ENCODE measurements around the gene ZNF30. TPM values are rescaled to one million over a fixed set of nuclear protein-coding genes. Genes with fewer than 3 reads are reported as not detected.

The ZNF30 gene
- total RNA-seq, 1 donor from 2014 or later = 10.3 TPM

DNA sequence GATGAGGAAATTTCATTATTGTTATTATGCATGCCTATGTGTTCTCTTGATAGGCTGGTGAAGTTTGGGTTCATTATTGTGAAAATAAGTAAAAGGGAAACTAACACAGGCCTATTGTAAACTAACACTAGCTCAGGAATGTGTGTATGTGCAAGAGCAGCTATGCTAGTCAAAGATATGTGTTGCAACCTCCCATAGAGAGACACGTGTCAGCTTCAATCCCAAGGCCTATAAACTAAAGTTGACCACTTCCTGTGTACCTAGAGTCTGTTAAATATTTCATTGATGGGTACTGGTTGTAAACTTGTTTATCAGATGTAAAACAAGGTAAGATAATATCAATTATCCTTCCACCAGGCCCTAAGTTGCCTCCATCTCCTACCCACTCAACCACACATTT, 44.7 kb upstream of the ZNF30 start:
- H3K27ac ChIP-seq = no peak overlapping the region
- H3K4me1 Mint-ChIP-seq = no peaks in the 10 kb centered on the region
- peaks cover 3% of the 10 kb centered on the region for H3K27me3 ChIP-seq
- H3K79me2 ChIP-seq (ENCODE audit: low read depth) = no peaks in the 10 kb centered on the region
- no peaks in the 10 kb centered on the region for H3K27me3 Mint-ChIP-seq (ENCODE audit: insufficient read depth, low read depth)
- no peaks in the 10 kb centered on the region for H3K36me3 Mint-ChIP-seq
- H3F3A ChIP-seq (ENCODE audit: low read depth) = no peaks in the 10 kb centered on the region
- no peaks in the 10 kb centered on the region for H3K36me3 ChIP-seq
- no peak overlapping the region for H3K9ac ChIP-seq
- H3K9me3 Mint-ChIP-seq = peaks cover 25% of the 10 kb centered on the region
- H3K4me3 ChIP-seq = no peak overlapping the region
- peaks cover 7% of the 10 kb centered on the region for H3K9me3 ChIP-seq (ENCODE audit: low read depth)
- no peaks in the 10 kb centered on the region for H3K4me1 ChIP-seq
- no peak overlapping the region for H2AFZ ChIP-seq (replicated peaks)
- no peaks in the 10 kb centered on the region for H4K20me1 ChIP-seq (ENCODE audit: low read depth)
- no peak overlapping the region for H3K27ac Mint-ChIP-seq
- TF ChIP-seq EZH2 (IDR thresholded peaks at IDR 0.05) (no peak), EZH2phosphoT487 (IDR thresholded peaks at IDR 0.05) (no peak)
- TF ChIP-seq, protein P1, sequence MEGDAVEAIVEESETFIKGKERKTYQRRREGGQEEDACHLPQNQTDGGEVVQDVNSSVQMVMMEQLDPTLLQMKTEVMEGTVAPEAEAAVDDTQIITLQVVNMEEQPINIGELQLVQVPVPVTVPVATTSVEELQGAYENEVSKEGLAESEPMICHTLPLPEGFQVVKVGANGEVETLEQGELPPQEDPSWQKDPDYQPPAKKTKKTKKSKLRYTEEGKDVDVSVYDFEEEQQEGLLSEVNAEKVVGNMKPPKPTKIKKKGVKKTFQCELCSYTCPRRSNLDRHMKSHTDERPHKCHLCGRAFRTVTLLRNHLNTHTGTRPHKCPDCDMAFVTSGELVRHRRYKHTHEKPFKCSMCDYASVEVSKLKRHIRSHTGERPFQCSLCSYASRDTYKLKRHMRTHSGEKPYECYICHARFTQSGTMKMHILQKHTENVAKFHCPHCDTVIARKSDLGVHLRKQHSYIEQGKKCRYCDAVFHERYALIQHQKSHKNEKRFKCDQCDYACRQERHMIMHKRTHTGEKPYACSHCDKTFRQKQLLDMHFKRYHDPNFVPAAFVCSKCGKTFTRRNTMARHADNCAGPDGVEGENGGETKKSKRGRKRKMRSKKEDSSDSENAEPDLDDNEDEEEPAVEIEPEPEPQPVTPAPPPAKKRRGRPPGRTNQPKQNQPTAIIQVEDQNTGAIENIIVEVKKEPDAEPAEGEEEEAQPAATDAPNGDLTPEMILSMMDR (IDR thresholded peaks at IDR 0.05) = no peak
- no peak for DNase-seq (ENCODE audit: low spot score)
- H3K4me2 ChIP-seq = no peak overlapping the region
- no peak overlapping the region for H3K4me3 Mint-ChIP-seq

DNA sequence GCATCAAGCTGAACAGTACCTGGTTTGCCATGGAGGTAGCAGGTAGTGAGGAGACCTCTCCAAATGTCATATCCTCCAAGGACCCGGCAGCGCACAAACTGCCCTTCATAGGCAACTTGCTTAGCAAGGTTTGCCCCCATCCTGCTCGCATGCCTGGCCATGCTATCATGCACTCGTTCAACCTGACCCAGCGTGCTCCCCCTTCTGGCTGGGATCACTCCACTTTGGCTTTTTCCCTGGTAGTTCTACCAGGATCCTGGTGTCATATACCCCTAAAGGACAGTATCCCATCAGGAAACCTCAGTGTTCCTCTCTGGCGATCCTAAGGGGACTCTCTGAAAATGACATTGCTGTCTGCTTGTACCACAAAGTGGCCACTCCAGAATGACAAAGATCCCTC, 38.6 kb upstream of the ZNF30 start:
- Mint-ChIP-seq H3K36me3 (no peaks in the 10 kb centered on the region), H3K4me1 (no peaks in the 10 kb centered on the region), H3K4me3 (no peak overlapping the region), H3K9me3 (peaks cover 26% of the 10 kb centered on the region), H3K27me3 (ENCODE audit: insufficient read depth, low read depth) (peaks cover 10% of the 10 kb centered on the region), H3K27ac (no peak overlapping the region)
- DNase-seq (ENCODE audit: low spot score) = no peak
- Histone ChIP-seq H3F3A (ENCODE audit: low read depth) (no peaks in the 10 kb centered on the region), H3K4me3 (no peak overlapping the region), H3K9me3 (ENCODE audit: low read depth) (peaks cover 7% of the 10 kb centered on the region), H3K27me3 (peaks cover 9% of the 10 kb centered on the region), H3K4me2 (no peak overlapping the region), H3K36me3 (no peaks in the 10 kb centered on the region), H3K4me1 (no peaks in the 10 kb centered on the region), H2AFZ (replicated peaks) (no peak overlapping the region), H4K20me1 (ENCODE audit: low read depth) (no peaks in the 10 kb centered on the region), H3K79me2 (ENCODE audit: low read depth) (no peaks in the 10 kb centered on the region), H3K27ac (no peak overlapping the region), H3K9ac (no peak overlapping the region)
- no peak for TF ChIP-seq EZH2 (IDR thresholded peaks at IDR 0.05)
- TF ChIP-seq, protein P1 (IDR thresholded peaks at IDR 0.05) = no peak
- no peak for TF ChIP-seq EZH2phosphoT487 (IDR thresholded peaks at IDR 0.05)

DNA sequence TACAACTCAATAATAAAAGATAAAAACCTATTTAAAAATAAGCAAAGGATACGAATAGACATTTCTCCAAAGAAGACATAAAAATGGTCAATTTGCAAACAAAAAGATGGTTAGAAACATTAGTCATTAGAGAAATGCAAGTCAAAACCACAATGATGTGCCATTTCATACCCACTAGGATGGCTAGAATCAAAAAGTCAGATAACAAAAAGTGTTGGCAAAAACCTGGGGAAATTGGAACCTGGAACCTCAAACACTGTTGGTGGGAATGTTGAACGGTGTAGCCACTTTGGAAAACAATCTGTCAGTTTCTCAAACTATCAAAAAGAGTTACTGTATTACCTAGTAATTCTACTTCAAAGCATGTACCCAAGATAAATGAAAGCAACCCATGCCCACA, 26.5 kb upstream of the ZNF30 start:
- Mint-ChIP-seq H3K4me1 (no peaks in the 10 kb centered on the region), H3K27me3 (ENCODE audit: insufficient read depth, low read depth) (peaks cover 17% of the 10 kb centered on the region)

More for the DNA sequence above, 26.5 kb upstream of the ZNF30 start:
- Histone ChIP-seq H3K27ac (no peak overlapping the region), H3K4me2 (no peak overlapping the region), H3K4me3 (no peak overlapping the region), H3F3A (ENCODE audit: low read depth) (no peaks in the 10 kb centered on the region), H3K9me3 (ENCODE audit: low read depth) (no peaks in the 10 kb centered on the region), H4K20me1 (ENCODE audit: low read depth) (no peaks in the 10 kb centered on the region), H3K9ac (no peak overlapping the region), H3K79me2 (ENCODE audit: low read depth) (no peaks in the 10 kb centered on the region), H2AFZ (replicated peaks) (no peak overlapping the region), H3K4me1 (no peaks in the 10 kb centered on the region), H3K27me3 (peaks cover 66% of the 10 kb centered on the region), H3K36me3 (no peaks in the 10 kb centered on the region)
- peaks cover 1% of the 10 kb centered on the region for H3K9me3 Mint-ChIP-seq
- H3K36me3 Mint-ChIP-seq = no peaks in the 10 kb centered on the region
- DNase-seq (ENCODE audit: low spot score) = no peak
- TF ChIP-seq EZH2phosphoT487 (IDR thresholded peaks at IDR 0.05) (no peak), EZH2 (IDR thresholded peaks at IDR 0.05) (no peak)
- TF ChIP-seq, protein P1 (IDR thresholded peaks at IDR 0.05) = no peak
- H3K4me3 Mint-ChIP-seq = no peak overlapping the region
- no peak overlapping the region for H3K27ac Mint-ChIP-seq

All from neural progenitor cell (in vitro differentiated cells).